ENCODE measurements around the gene DNAJA1.

DNA sequence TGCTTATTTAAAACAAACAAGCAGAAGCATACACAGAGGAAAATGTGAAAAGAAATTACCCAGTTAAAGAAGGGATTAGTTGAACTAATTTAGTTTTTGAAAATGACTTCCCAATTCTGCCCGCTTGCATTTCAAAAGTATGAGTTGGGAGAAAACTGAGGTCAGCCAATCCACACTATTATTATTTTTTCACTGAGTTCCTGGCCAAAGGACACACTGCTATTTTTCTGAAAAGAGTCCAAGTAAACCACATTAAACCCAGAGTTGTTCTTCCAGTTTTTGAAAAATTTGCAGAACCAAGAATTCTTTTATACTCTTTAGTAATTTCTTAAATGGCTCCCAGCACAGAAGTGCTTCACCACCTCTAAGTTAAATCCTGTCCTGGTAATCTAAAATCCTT is 43.9 kb downstream of the DNAJA1 start:
- TF ChIP-seq, protein P1, sequence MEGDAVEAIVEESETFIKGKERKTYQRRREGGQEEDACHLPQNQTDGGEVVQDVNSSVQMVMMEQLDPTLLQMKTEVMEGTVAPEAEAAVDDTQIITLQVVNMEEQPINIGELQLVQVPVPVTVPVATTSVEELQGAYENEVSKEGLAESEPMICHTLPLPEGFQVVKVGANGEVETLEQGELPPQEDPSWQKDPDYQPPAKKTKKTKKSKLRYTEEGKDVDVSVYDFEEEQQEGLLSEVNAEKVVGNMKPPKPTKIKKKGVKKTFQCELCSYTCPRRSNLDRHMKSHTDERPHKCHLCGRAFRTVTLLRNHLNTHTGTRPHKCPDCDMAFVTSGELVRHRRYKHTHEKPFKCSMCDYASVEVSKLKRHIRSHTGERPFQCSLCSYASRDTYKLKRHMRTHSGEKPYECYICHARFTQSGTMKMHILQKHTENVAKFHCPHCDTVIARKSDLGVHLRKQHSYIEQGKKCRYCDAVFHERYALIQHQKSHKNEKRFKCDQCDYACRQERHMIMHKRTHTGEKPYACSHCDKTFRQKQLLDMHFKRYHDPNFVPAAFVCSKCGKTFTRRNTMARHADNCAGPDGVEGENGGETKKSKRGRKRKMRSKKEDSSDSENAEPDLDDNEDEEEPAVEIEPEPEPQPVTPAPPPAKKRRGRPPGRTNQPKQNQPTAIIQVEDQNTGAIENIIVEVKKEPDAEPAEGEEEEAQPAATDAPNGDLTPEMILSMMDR (IDR thresholded peaks at IDR 0.05), result no peak
- TF ChIP-seq POLR2AphosphoS5 (IDR thresholded peaks at IDR 0.05; ENCODE audit: insufficient read depth in 1 of 2, low read depth in 1 of 2), result no peak
- no peak for TF ChIP-seq POLR2A (IDR thresholded peaks at IDR 0.05)
